Activated T-cell treated with anti-CD3 and anti-CD28 coated beads, Interleukin-2, amount 50 U/mL, for 48 hours (primary cell): ENCODE results near the gene CLCN4.

ENCODE experiments used
- DNase-seq, 2 experiments: peaks; one replicate each; pipeline ENCODE4 v3.0.0-alpha.2; 2020

The CLCN4 gene

DNA sequence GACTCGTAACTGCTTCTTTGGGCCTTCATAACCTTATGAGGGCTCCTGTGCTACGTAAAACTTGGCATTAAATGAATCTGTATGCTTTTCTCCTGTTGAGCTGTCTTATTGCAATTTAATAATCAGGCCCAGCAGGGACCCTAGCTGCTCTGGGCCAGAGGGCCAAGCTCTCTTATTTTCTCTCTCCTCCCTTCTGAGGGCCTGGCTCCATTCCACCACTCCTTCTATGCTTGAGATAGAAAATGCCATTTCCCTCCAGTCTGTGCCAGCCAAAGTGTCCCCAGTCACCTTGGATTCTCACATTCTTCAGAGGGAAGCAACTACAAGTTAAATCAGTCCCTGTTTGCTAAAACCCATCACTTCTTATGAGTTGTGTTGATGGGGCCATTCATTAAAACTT, 90.1 kb downstream of the CLCN4 start:
- DNase-seq, result no peak

DNA sequence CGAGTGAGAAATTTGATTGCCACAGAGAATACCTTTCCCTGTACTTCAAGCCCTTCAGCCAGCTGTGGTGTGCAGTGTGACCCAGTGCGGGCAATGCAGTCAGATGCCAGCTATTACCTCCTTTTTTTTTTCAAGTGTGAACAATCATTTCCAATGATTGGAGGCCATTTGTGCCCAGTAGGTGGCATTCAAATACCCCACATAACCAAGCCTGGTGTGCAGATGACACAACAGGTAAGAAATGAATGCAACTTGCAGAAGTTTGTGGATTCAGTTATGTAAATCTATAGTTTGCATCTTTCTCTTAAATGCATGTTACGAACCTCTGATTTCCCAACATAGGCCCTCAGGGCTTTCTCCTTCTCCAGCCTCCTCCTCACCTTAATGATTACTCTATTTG, 98.0 kb downstream of the CLCN4 start:
- DNase-seq, result no peak

DNA sequence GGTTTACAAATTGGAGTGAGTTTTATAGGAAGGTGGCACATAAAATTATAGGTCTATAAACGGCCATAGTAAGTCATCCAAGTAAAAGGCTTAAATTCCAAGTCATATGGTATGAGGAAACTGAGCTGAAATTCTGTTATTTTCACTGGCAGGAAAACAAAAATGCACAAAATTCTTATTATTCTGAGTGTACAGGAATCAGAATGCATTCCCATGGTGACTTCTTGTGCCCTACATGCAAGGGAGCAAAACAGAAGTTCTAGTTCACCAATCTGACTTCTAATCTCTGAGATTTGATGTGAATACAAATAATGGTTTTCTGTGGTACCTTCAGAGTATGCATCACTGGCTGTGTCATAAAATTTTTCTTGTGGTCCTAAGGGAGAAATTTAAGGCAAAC, 102.9 kb downstream of the CLCN4 start:
- no peak for DNase-seq

DNA sequence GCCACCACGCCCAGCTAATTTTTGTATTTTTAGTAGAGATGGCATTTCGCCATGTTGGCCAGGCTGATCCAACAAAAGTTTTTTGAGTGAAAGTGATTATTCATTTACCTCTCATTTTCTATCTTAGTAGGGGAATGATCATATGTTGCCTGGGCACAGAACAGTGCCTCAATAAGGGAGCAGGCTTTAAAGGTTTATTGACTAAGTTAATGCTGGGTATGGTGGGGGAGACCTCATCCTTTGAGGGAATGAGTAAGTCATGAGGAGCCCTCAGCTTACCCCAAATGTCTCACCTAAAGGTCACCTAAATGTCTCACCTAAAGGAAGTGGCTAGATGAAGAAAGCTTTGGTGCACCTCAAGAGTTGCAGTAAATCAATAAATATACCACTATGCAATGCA, 109.0 kb downstream of the CLCN4 start:
- DNase-seq, result no peak

DNA sequence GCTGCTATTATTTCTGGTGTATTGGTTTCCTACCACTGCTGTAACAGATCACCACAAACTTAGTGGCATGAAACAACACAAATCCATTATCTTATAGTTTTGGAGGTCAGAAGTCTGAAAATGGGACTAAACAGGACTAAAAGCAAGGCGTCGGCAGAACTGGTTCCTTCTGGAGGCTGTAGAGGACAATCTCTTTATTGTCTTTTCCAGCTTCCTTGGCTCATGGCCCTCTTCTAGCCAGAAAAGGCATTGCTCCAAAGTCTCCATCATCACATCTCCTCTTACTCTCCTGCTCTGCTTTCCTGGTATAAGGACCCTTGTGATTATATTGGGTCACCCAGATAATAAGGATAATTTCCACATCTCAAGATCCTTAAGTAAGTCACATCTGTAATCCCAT, 121.9 kb downstream of the CLCN4 start:
- no peak for DNase-seq

DNA sequence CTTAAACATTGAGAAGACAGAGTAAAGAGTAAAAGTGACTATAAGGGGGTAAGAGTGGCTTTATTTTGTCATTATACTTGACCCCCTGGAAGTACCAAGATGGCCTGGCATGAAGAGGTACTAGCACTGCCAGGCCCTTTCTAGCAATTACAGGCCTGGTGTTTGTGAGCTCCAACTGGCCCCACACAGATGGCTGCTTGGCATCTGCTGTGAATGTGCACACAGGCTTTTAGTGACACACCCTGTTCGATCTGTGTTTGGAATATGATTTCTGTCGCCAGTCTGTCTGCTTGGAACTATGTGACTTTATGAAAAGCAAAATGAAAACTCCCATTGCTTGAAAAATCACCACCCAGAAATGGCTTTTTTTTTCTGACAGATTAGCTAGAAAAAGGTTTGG, 123.3 kb downstream of the CLCN4 start:
- no peak for DNase-seq

DNA sequence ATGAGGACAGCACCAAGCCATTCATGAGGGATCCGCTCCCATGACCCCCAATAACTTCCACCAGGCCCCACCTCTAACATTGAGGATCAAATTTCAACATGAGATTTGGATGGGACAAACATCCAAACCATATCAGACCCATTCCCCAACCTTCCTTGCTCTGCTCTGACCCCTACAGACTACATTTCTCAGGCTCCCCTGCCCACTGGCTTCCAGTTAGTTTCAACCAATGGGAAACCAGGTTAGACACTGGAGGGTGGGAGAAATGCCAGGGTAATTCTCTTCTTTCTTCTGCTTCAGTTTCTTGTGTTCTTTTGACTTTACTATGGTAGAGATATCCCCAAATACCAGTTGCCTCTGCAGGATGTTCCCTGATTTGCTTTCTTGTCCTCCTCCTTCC, 125.7 kb downstream of the CLCN4 start:
- DNase-seq, result no peak

DNA sequence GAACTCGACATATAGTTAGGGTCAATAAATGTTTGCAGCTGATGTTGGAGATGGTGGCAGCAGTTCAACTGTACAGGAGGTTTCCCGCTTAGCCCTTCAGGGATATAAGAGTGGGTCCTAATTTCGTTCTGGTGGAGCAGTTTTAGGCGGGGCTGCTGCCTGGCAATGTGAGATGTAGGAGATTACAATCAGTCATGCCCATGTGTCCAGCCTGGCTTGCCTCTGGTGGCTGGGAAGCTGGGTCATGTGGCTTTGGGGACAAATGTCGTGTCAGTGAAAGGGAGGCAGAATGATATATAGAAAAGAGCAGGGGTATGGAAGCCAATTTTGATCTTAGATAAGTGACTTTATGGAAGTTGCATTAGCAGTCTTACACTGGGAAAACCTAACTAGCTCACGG, 129.4 kb downstream of the CLCN4 start:
- DNase-seq, result no peak
